Lower leg skin (tissue), 3 donors: Measurements from ENCODE around the gene ZDHHC6.

ENCODE experiments used
- CTCF ChIP-seq, 3 donors: fragments of 450-650 bp; IDR thresholded peaks; one replicate each; pipeline ENCODE4 v1.5.1; 2016; ENCODE audit warnings: antibody characterized with exemption in 3 of 3, mild to moderate bottlenecking in 3 of 3, moderate library complexity in 2 of 3
- POLR2A ChIP-seq, 2 donors: fragments of 450-650 bp; IDR thresholded peaks; one replicate each; pipeline ENCODE4 v1.6.1; 2016 to 2017; ENCODE audit warnings: antibody characterized with exemption in 2 of 2, mild to moderate bottlenecking in 1 of 2, moderate library complexity in 1 of 2

- no peak for TF ChIP-seq CTCF (IDR thresholded peaks at IDR 0.05)
- no peak for TF ChIP-seq POLR2A (IDR thresholded peaks at IDR 0.05)
Measured at GRCh38 chr10:112409299-112409698, 37.4 kb downstream of the ZDHHC6 start.
